ENCODE data around the gene MEGF11. TPM values are rescaled to one million over a fixed set of nuclear protein-coding genes. Genes with fewer than 3 reads are reported as not detected.

The MEGF11 gene
- total RNA-seq, 1 donor from 2014 or later: not detected

- H3K4me3 ChIP-seq (ENCODE audit: low read depth, low read length): no peak overlapping the region
- FAIRE-seq (no peak), DNase-seq (ENCODE audit: low read depth) (no peak)
- TF ChIP-seq CTCF (IDR thresholded peaks at IDR 0.05; ENCODE audit: insufficient read depth, low read length, severe bottlenecking): no peak
- H3K27me3 ChIP-seq (ENCODE audit: control insufficient read depth, insufficient read depth, low read length): peaks cover 7% of the 10 kb centered on the region
- no peaks in the 10 kb centered on the region for H3K36me3 ChIP-seq (ENCODE audit: control insufficient read depth, insufficient read depth, low read length)
Observed at GRCh38 chr15:66226736-66227135, 26.8 kb downstream of the MEGF11 start.

GRCh38 chr15:66225656-66226274 is 27.8 kb downstream of the MEGF11 start:
- H3K27me3 ChIP-seq (ENCODE audit: control insufficient read depth, insufficient read depth, low read length): peaks cover 7% of the 10 kb centered on the region
- no peak for FAIRE-seq
- TF ChIP-seq CTCF (IDR thresholded peaks at IDR 0.05; ENCODE audit: insufficient read depth, low read length, severe bottlenecking): no peak
- H3K4me3 ChIP-seq (ENCODE audit: low read depth, low read length): no peak overlapping the region
- no peaks in the 10 kb centered on the region for H3K36me3 ChIP-seq (ENCODE audit: control insufficient read depth, insufficient read depth, low read length)
- no peak for DNase-seq (ENCODE audit: low read depth)

- FAIRE-seq (no peak), DNase-seq (ENCODE audit: low read depth) (no peak)
- Histone ChIP-seq H3K4me3 (ENCODE audit: low read depth, low read length) (no peak overlapping the region), H3K36me3 (ENCODE audit: control insufficient read depth, insufficient read depth, low read length) (no peaks in the 10 kb centered on the region), H3K27me3 (ENCODE audit: control insufficient read depth, insufficient read depth, low read length) (peaks cover 5% of the 10 kb centered on the region)
- no peak for TF ChIP-seq CTCF (IDR thresholded peaks at IDR 0.05; ENCODE audit: insufficient read depth, low read length, severe bottlenecking)
Observed at GRCh38 chr15:66224946-66225345, 28.6 kb downstream of the MEGF11 start.

GRCh38 chr15:66222273-66223198 is 31.0 kb downstream of the MEGF11 start:
- peaks cover 3% of the 10 kb centered on the region for H3K27me3 ChIP-seq (ENCODE audit: control insufficient read depth, insufficient read depth, low read length)
- H3K4me3 ChIP-seq (ENCODE audit: low read depth, low read length): no peak overlapping the region
- DNase-seq (ENCODE audit: low read depth) (no peak), FAIRE-seq (no peak)
- TF ChIP-seq CTCF (IDR thresholded peaks at IDR 0.05; ENCODE audit: insufficient read depth, low read length, severe bottlenecking): no peak
- H3K36me3 ChIP-seq (ENCODE audit: control insufficient read depth, insufficient read depth, low read length): no peaks in the 10 kb centered on the region

- DNase-seq (ENCODE audit: low read depth): no peak
- no peaks in the 10 kb centered on the region for H3K36me3 ChIP-seq (ENCODE audit: control insufficient read depth, insufficient read depth, low read length)
- no peak for FAIRE-seq
- no peak for TF ChIP-seq CTCF (IDR thresholded peaks at IDR 0.05; ENCODE audit: insufficient read depth, low read length, severe bottlenecking)
- H3K27me3 ChIP-seq (ENCODE audit: control insufficient read depth, insufficient read depth, low read length): peaks cover 3% of the 10 kb centered on the region
- H3K4me3 ChIP-seq (ENCODE audit: low read depth, low read length): no peak overlapping the region
Observed at GRCh38 chr15:66221126-66221525, 32.4 kb downstream of the MEGF11 start.
